GM18517 (cell line): Measurements from ENCODE around the gene DHX57.

ENCODE experiments used
- ATAC-seq: cut with Tn5 transposase; IDR thresholded peaks from one replicate; pipeline ENCODE4 v1.9.1; 2021; ENCODE audit warnings: mild to moderate bottlenecking, moderate library complexity; ENCODE audit not compliant: unreplicated experiment

DHX57 gene

DNA sequence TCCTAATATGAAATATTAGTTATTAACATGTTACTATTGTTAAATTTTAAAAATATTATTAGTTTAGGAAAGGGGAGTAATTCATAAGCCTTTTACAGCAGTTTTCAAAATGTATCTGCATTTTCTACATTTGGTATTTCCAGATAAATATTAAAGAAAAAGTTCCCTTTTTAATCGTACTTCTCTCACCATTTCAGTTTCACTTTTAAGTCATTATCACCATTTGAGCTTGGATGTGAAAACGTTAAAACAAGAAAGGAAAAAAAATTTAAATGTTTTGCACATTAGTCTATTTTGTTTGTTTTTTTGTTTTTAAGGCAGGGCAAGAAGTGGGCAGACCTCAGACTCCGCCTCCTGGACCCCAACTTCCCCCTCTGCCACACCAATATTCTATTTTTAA lies 121.2 kb downstream of the DHX57 start:
- ATAC-seq = no peak

DNA sequence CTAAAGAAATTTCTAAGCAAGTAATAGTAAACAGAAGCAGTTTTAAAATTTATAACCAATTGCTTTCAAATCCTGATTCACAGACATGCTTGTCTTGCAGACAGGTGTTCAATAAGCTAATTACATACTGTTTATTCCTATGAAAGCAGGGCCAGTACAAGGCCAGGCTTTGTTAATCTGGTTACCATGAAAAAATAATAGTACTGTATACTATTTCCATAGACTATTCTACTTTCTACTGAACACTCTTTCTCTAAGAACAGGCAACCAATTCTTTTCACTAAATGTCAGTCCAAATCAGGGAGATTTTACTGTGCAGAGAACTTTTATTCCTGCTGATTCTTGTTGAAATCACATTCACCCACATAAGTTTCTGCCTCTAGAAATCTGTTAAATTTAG lies 121.7 kb downstream of the DHX57 start:
- no peak for ATAC-seq

DNA sequence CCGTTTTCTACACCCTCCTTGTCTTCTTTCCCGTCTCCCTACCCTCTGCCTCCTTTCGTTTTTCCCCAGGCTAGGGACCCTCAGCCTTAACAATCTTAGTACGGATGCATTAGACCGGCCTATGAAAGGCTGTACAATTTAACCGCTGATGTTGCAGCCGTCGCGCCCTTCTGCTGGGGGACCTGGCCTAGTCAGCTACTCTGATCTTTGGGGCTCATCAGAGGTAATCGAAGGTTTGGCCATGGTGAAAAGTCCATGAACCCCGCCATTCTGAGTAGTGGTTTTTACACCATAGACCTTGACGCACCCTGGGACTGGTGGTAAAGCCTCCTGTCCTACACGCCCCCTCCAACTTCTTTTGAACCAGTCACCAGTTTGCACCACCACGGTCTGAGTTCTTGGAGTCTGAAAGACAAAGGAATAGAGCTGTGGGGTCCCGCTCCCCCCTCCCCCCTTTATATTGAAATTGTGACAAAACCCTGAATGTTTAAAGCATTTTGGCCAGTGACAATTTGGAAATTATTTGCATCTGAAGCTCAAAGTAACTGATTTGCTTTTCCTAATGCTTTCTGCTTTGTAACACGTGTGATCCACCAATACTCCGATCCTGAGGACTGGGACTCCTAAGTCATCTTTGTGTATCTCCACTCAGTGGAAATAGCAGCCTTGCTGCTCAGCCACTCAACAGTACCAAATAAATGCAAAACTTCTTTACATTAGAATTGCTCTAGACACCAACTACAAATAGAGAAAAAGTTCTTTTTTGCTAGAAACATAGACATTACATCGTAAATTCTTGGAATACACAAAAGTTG lies 123.9 kb downstream of the DHX57 start:
- ATAC-seq = no peak

DNA sequence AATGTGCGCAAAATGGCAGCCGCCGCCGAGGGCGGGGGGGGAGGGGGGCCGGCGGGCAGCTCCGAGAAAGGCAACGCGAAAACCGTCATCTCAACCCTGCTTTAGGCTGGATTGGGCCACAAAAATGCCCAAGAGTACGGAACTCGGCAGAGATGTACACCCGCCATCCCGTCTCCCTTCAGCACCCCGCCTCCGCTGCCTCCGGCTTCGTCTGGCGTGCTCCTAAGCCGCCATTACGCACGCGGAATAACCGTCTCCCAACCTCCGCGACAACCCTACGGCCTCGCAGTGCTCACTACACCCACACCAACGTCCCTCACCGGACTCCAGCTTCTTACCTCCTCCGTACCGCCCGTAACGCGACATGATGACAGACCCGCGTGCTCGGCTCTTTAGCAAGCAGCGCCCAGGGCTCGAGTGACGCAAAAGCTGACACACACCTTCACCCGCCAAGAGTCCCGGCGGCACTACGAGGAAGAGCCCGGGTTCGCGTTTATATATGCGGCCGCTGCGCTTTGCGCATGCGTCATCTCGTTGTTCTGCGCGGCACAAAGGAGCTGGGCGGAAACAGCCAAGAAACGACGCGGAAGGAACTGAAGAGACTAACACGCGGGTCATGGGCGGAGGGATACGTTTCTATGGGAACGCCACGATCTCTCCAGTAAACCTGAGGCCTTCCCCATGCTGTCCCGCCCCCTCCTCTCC lies 124.7 kb downstream of the DHX57 start, which contains the start of gene SRSF7:
Gene SRSF7 (minus strand): TSS at position 471 of the 705 bp plus-strand sequence. CDS start 105 bp downstream, at position 366.
- peak; percentile 73 for ATAC-seq

DNA sequence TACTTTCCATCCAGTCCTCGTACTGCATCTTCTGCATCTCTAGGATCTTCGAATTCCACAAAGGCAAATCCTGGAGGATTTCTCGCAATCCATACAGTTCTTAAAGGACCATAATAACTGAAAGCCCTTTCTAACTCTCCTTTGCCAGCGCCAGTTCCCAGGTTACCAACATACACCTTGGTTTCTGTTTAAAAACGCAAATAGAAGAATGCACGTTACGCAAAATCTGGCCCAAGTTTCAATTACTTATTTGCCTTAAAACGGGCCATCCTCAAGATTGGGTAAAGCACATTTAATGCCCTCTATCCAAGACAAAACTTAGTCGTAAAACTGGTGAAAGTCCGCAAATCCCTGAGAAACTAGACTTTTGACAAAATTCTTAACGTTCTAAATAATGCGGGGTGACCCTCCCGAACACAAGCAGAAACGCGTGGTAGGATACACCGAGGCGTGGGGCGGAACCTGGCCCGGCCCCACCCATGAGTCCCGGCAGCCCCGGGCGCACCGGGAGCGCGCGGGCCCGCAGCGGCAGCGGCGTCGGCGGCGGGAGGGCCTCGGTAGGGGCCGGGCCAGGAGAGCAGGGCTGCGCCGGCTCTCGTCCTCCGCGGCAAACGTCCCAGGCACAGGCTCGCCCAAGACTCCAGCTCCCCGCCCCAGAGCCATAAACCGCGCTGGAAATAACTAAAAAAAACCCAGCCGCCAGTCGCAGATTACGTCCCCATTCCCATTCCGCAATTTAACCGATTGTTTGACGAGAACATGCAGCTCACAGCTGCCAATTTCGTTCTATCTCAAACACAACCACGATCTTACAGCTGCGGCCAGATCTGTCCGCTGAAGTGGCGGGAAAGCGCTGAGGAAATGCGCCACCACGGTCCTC lies 125.5 kb downstream of the DHX57 start:
- ATAC-seq = peak; percentile 3

DNA sequence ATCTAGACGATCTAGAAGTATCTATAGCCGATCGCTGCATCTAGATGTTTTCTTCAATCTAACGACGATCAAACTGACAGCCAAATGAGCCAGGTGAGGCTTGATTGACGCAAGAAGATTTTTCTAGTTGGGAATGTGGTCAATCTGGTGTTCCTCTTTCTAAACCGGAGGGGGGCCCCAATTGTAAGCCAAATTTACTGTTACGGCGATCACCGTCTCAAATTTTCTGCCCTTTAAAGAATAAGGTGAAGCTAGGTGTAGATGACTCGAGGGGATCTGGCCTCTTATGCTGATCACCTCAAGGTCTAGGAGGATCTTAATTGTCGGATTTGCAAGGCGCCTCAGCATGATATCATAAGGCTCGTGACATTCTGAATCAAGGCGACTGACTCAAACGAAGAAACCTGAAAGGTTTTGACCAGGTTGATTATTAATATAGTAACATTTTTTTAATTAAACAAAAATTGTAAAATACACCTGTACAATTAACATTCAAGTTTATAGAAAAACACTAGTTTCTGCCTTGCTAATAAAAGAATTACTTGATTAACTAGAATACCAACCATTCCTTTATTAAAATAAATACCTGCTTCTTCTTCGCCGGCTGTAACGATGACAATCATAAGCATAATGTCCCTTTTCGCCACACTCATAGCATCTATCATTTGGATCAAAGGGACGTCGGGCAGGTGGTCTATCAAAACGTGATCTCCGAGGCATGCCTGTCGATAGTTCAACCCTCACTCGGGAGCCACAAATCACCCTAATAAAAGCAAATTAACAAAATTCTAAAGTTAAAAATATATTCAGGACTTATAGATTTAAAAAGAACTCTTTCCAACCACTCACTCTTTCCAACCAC lies 126.6 kb downstream of the DHX57 start:
- no peak for ATAC-seq

DNA sequence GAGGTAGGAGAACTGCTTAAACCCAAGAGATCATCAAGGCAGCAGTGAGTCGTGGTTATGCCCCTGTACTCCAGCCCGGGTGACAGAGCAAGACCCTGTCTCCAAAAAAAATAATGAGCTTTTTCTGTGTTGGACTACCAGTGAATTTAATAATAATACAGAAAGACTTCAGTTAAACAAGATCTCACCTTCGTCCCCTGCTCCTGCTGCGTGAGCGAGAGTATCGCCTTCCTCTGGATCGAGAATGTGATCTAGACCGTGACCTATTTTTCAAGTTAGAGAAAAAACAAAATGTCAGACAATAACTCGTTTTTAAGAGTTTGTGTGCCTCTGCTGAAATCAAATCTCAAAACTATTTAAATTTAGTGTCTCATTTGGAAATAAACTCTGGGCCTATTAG lies 127.3 kb downstream of the DHX57 start:
- no peak for ATAC-seq

DNA sequence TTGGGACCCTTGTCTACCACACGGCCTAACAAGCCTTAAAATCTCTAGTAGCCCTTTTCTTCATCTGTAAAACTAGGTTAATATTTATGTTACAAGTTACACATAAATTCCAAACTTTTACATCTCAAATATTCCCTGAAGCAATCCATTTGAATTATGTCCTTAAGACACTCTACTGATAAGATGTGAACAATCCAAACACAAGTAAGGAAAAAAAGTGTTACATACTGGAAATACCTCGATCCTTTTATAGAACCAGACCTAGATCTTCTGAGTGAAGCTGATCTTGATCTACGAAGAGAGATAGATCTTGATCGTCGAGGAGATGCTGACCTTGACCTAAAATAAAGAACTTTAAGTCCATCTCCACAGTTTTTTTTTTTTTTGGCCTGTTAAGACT lies 127.9 kb downstream of the DHX57 start:
- ATAC-seq = no peak
